Gastroesophageal sphincter (tissue), 4 donors: Measurements from ENCODE around the gene TEX26. TPM values are rescaled to one million over a fixed set of nuclear protein-coding genes. Genes with fewer than 3 reads are reported as not detected.

Experiments
- ATAC-seq: fragments of 150-250 bp; one replicate; pipeline ENCODE4 v1.9.1; 2016; ENCODE audit warnings: mild to moderate bottlenecking, moderate library complexity
- H3K27ac ChIP-seq, 4 donors: fragments of 200-600 bp; sonication (generic) in 3 of 4; 1 replicate in 3 of 4; 2 replicates in 1 of 4; pipeline ENCODE4 v1.5.1; 2016 to 2019
- H3K27me3 ChIP-seq: fragments of 200-600 bp; sonication (generic); one replicate; pipeline ENCODE4 v1.5.1; 2019
- H3K36me3 ChIP-seq, 2 donors: fragments of 200-600 bp; sonication (generic); one replicate each; pipeline ENCODE4 v1.5.1; 2019; ENCODE audit warnings: control low read depth in 1 of 2
- H3K4me1 ChIP-seq, 3 donors: fragments of 200-600 bp; sonication (generic); 1 replicate in 2 of 3; 2 replicates in 1 of 3; pipeline ENCODE4 v1.5.1; 2016 to 2019; ENCODE audit warnings: control low read depth in 2 of 3
- H3K4me3 ChIP-seq, 2 donors: fragments of 200-600 bp; sonication (generic); one replicate each; pipeline ENCODE4 v1.5.1; 2019; ENCODE audit warnings: mild to moderate bottlenecking in 1 of 2, moderate library complexity in 1 of 2
- H3K9me3 ChIP-seq, 3 donors: fragments of 200-600 bp; sonication (generic); one replicate each; pipeline ENCODE4 v1.5.1; 2017 to 2019; ENCODE audit warnings: control low read depth in 2 of 3
- CTCF ChIP-seq, 4 experiments: fragments of 200-600 bp in 2 of 4; fragments of 450-650 bp in 2 of 4; sonication (generic) in 1 of 4; IDR thresholded peaks; one replicate each; pipeline ENCODE4 v1.5.1; 2017 to 2019; ENCODE audit warnings: antibody characterized with exemption in 4 of 4, mild to moderate bottlenecking in 2 of 4, moderate library complexity in 2 of 4
- EP300 ChIP-seq: sonication (generic); formaldehyde crosslinking; IDR thresholded peaks from one replicate; pipeline ENCODE4 v1.6.1; 2017; ENCODE audit warnings: antibody characterized with exemption, mild to moderate bottlenecking
- POLR2A ChIP-seq, 2 donors: fragments of 450-650 bp; IDR thresholded peaks; one replicate each; pipeline ENCODE4 v1.6.1; 2017; ENCODE audit warnings: antibody characterized with exemption in 2 of 2, mild to moderate bottlenecking in 2 of 2, moderate library complexity in 1 of 2
- POLR2AphosphoS5 ChIP-seq: sonication (generic); formaldehyde crosslinking; IDR thresholded peaks from one replicate; pipeline ENCODE4 v1.6.1; 2017; ENCODE audit warnings: antibody characterized with exemption
- WGBS, 2 donors: methylation state at CpG; one replicate each; pipeline ENCODE4 v1.1.5; 2018; ENCODE audit warnings: low coverage in 1 of 2; 5-methylcytosine and 5-hydroxymethylcytosine counted together
- total RNA-seq, 4 donors: library from RNA; depleted of rRNA; stranded (reverse); fragments of >200 nt; gene quantifications; one replicate each; pipeline ENCODE4 v1.1.0, GENCODE V29; 2016

Gene TEX26
- total RNA-seq, 4 donors from 2014 or later, result 0.27 to 1.7 TPM; not detected in 2

GRCh38 chr13:30900952-30901749, 31.3 kb upstream of the TEX26 start:
- Histone ChIP-seq H3K27ac (no peak overlapping the region), H3K9me3 (no peaks in the 10 kb centered on the region), H3K4me3 (no peak overlapping the region), H3K36me3 (no peaks in the 10 kb centered on the region), H3K27me3 (peaks cover 13% of the 10 kb centered on the region), H3K4me1 (peaks cover 0 to 34% (median 17%) of the 10 kb centered on the region in 3 donors)
- no peak for ATAC-seq
- 77 to 85% methylated on average over 4 to 5 of the region's 5 CpGs for WGBS, 2 donors
- TF ChIP-seq EP300, result no peak
- TF ChIP-seq CTCF (IDR thresholded peaks at IDR 0.05), result no peak
- no peak for TF ChIP-seq POLR2AphosphoS5
- no peak for TF ChIP-seq POLR2A (IDR thresholded peaks at IDR 0.05)

GRCh38 chr13:30904043-30904442, 28.4 kb upstream of the TEX26 start:
- H3K27me3 ChIP-seq, result peaks cover 24% of the 10 kb centered on the region
- no peaks in the 10 kb centered on the region for H3K9me3 ChIP-seq
- no peak overlapping the region for H3K27ac ChIP-seq
- ATAC-seq, result no peak
- TF ChIP-seq EP300 (no peak), POLR2AphosphoS5 (no peak), CTCF (IDR thresholded peaks at IDR 0.05) (no peak), POLR2A (IDR thresholded peaks at IDR 0.05) (no peak)
- H3K36me3 ChIP-seq, result no peaks in the 10 kb centered on the region
- H3K4me3 ChIP-seq, result no peak overlapping the region
- H3K4me1 ChIP-seq, result peaks cover 0 to 52% (median 13%) of the 10 kb centered on the region in 3 donors
- 92 to 100% methylated on average over 1 of the region's 1 CpG for WGBS, 2 donors

GRCh38 chr13:30905932-30906383, 26.5 kb upstream of the TEX26 start, which contains the start of gene MEDAG:
TSS of gene MEDAG (plus strand) at chr13:30906271. CDS start at chr13:30906516, 245 bp downstream.
- H3K27ac ChIP-seq, result peak within 1 kb of the TSS in 3 of 4 donors; percentile 79 to 84 (median 80)
- H3K4me1 ChIP-seq, result peaks cover 0 to 48% (median 0%) of the 10 kb centered on the region in 3 donors
- no peaks in the 10 kb centered on the region for H3K36me3 ChIP-seq
- peak within 1 kb of the TSS; percentile 22 to 62 for H3K4me3 ChIP-seq
- H3K9me3 ChIP-seq, result no peaks in the 10 kb centered on the region
- peaks cover 24% of the 10 kb centered on the region for H3K27me3 ChIP-seq
- ATAC-seq, result peak; percentile 93
- TF ChIP-seq CTCF (IDR thresholded peaks at IDR 0.05) (no peak), POLR2AphosphoS5 (peak; percentile 64), POLR2A (IDR thresholded peaks at IDR 0.05) (peak; percentile 64 to 72), EP300 (no peak)
- no CpG with 5 or more reads among the region's 35 CpGs for WGBS, 2 donors

GRCh38 chr13:30906411-30907051, 25.9 kb upstream of the TEX26 start:
- Histone ChIP-seq H3K4me3 (peak overlapping the region; percentile 22 to 62), H3K4me1 (peaks cover 0 to 53% (median 0%) of the 10 kb centered on the region in 3 donors), H3K27ac (peak overlapping the region in 3 of 4 donors; percentile 79 to 84 (median 80)), H3K9me3 (no peaks in the 10 kb centered on the region), H3K27me3 (peaks cover 24% of the 10 kb centered on the region), H3K36me3 (no peaks in the 10 kb centered on the region)
- TF ChIP-seq EP300 (no peak), POLR2AphosphoS5 (no peak), CTCF (IDR thresholded peaks at IDR 0.05) (no peak), POLR2A (IDR thresholded peaks at IDR 0.05) (no peak)
- no CpG with 5 or more reads among the region's 60 CpGs for WGBS, 2 donors
- ATAC-seq, result peak; percentile 27
